ENCODE results near the gene LEMD1.

The LEMD1 gene

DNA sequence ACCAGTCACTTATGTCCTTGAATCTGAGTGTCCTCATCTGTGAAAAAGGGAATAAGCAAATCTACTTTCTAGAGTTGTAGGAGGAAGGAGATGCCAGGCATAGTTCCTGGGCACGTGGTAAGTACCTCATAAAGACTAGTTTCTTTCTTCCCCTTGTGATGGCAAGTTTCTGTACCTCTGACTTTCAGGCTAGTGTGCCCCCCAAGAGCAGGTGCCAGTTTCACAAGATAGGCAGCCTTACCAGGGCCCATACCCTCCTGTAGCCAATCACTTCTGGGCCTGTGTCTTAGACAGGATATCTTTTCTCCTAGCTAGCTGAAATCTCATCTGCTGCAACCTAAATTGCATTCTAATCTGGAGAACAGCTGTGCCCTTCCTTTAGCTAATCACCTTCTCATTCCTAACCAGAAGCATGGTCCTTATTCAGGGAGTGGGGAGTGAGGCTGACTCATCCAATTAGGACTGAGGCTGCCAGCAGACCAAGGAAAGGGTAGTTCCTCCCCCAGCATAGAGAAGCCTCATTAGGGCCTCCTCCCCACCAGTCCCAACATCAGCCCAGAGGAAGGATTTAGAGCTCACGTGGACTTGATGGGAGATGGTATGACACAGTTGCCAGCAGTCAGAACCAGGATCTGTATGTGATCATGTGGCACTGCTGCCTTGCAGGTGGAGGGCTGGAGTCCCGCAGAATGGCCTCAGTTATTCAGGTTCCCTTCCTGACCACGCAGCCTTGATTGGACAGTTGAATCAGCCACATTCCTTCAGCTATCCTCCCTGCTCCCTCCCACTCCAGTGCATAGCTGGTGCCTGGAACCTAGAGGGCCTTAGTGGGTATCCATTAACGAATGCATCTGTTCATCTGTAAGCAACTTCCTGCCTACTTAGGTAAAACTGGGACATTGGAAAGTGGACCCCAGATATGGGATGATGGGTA, 73.0 kb downstream of the LEMD1 start:
- Histone ChIP-seq H3K9me3 (ENCODE audit: control insufficient read depth in 2 of 2, low read length in 2 of 2) (no peaks in the 10 kb centered on the region), H3K9ac (ENCODE audit: low read depth in 1 of 2, low read length in 2 of 2) (peak overlapping the region in 1 of 2 donors; percentile 32), H3K27me3 (ENCODE audit: control insufficient read depth in 2 of 2, insufficient read depth in 2 of 2, low read length in 2 of 2) (peaks cover 18 to 19% of the 10 kb centered on the region in 2 donors), H3K36me3 (ENCODE audit: control insufficient read depth in 2 of 2, insufficient read depth in 2 of 2, low read length in 2 of 2) (no peaks in the 10 kb centered on the region), H3K4me1 (ENCODE audit: control insufficient read depth in 2 of 2, insufficient read depth in 2 of 2, low read length in 2 of 2) (peaks cover 8 to 10% of the 10 kb centered on the region in 2 donors), H3K27ac (ENCODE audit: low read depth in 2 of 2, low read length in 2 of 2) (peak overlapping the region in 1 of 2 donors; percentile 43), H3K4me3 (ENCODE audit: low read length in 2 of 2) (no peak overlapping the region)

DNA sequence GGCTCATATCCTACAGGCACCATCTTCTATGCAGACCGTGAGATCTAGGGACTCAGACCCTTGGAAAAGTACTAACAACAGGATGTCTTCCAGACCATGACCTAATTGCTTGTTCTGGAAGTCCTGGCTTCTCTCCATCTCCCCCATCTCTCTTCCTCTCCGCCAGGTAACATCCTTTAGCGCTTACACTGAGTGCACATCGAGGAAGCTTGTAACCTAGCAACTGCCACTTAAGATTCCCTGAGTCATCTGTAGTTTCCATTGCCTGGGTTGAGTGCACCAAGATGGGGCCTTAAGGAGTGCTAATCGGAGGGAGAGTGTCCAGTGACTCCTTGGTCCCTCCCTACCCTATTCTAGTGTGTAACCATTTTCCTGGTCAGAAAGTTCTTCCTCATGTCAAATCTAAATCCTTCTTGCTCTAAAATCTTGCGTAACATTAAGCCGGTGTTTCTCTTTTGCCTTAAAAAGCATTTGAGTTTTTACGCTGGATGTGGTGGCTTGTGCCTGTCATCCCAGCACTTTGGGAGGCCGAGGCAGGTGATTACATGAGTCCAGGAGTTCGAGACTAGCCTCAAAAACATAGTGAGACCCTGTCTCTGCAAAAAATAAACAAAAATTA, 74.8 kb downstream of the LEMD1 start:
- H3K9ac ChIP-seq (ENCODE audit: low read depth in 1 of 2, low read length in 2 of 2), result no peak overlapping the region
- H3K27me3 ChIP-seq (ENCODE audit: control insufficient read depth in 2 of 2, insufficient read depth in 2 of 2, low read length in 2 of 2), result peaks cover 18 to 26% of the 10 kb centered on the region in 2 donors
- no peak overlapping the region for H3K4me3 ChIP-seq (ENCODE audit: low read length in 2 of 2)
- no peak overlapping the region for H3K27ac ChIP-seq (ENCODE audit: low read depth in 2 of 2, low read length in 2 of 2)
- no peaks in the 10 kb centered on the region for H3K9me3 ChIP-seq (ENCODE audit: control insufficient read depth in 2 of 2, low read length in 2 of 2)
- H3K4me1 ChIP-seq (ENCODE audit: control insufficient read depth in 2 of 2, insufficient read depth in 2 of 2, low read length in 2 of 2), result peaks cover 7 to 11% of the 10 kb centered on the region in 2 donors
- H3K36me3 ChIP-seq (ENCODE audit: control insufficient read depth in 2 of 2, insufficient read depth in 2 of 2, low read length in 2 of 2), result no peaks in the 10 kb centered on the region

DNA sequence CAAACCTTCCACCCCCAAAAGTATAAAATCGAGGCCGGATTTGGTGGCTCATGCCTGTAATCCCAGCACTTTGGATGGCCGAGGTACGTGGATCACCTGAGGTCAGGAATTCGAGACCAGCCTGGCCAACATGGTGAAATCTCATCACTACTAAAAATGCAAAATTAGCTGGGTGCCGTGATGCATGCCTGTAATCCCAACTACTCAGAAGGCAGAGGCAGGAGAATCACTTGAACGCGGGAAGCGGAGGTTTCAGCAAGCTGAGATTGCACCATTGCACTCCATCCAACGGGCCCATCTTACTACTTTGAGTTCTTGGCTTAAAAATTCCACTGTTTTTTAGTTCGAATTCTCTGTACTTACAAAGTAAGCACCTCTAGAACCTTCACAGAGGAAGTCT, 76.1 kb downstream of the LEMD1 start:
- no peak overlapping the region for H3K27ac ChIP-seq (ENCODE audit: low read depth in 2 of 2, low read length in 2 of 2)
- H3K27me3 ChIP-seq (ENCODE audit: control insufficient read depth in 2 of 2, insufficient read depth in 2 of 2, low read length in 2 of 2), result peaks cover 18 to 26% of the 10 kb centered on the region in 2 donors
- no peak overlapping the region for H3K9ac ChIP-seq (ENCODE audit: low read depth in 1 of 2, low read length in 2 of 2)
- H3K4me3 ChIP-seq (ENCODE audit: low read length in 2 of 2), result no peak overlapping the region
- peaks cover 7 to 10% of the 10 kb centered on the region in 2 donors for H3K4me1 ChIP-seq (ENCODE audit: control insufficient read depth in 2 of 2, insufficient read depth in 2 of 2, low read length in 2 of 2)
- H3K9me3 ChIP-seq (ENCODE audit: control insufficient read depth in 2 of 2, low read length in 2 of 2), result no peaks in the 10 kb centered on the region
- no peaks in the 10 kb centered on the region for H3K36me3 ChIP-seq (ENCODE audit: control insufficient read depth in 2 of 2, insufficient read depth in 2 of 2, low read length in 2 of 2)

DNA sequence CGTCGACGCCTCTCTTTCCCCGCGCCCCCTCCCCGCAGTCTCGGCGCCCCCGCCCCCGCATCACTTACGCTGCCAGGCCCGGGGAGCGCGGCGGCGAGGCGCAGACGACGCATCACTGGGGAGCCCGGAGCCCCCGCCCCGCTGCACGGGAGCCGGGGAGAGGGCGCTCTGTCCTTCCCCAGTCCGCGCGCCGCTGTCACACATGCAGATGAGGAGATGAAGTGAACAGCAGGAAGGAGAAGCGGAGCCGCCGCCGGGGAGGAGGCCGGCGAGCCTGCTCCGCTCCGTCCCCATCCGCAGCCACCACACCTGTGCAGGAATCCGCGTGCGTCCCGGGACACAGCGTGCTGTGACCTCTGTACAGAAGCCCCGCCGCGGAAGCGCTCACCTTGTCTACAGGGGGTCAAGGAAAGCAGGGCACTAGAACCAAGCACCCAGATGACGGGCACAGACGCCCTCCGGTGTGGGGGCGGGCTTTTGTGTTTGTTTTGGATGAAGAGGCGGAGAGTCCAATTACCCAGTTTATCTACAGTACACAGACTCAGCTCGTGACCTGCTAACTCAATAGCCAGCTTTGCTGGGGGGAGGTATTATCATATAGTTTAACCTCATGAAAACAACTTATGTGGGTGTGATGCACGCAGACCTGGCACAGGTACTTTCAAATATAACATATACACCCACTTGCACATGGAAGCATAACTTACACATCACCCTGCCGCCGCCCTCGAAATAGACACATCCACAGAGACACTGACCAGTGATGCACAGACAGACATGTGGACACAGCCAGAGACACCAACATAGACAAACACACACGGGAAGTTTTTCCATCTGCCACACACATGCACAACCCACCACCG, 77.6 kb downstream of the LEMD1 start:
- no peak overlapping the region for H3K9ac ChIP-seq (ENCODE audit: low read depth in 1 of 2, low read length in 2 of 2)
- peaks cover 18 to 26% of the 10 kb centered on the region in 2 donors for H3K27me3 ChIP-seq (ENCODE audit: control insufficient read depth in 2 of 2, insufficient read depth in 2 of 2, low read length in 2 of 2)
- no peak overlapping the region for H3K27ac ChIP-seq (ENCODE audit: low read depth in 2 of 2, low read length in 2 of 2)

DNA sequence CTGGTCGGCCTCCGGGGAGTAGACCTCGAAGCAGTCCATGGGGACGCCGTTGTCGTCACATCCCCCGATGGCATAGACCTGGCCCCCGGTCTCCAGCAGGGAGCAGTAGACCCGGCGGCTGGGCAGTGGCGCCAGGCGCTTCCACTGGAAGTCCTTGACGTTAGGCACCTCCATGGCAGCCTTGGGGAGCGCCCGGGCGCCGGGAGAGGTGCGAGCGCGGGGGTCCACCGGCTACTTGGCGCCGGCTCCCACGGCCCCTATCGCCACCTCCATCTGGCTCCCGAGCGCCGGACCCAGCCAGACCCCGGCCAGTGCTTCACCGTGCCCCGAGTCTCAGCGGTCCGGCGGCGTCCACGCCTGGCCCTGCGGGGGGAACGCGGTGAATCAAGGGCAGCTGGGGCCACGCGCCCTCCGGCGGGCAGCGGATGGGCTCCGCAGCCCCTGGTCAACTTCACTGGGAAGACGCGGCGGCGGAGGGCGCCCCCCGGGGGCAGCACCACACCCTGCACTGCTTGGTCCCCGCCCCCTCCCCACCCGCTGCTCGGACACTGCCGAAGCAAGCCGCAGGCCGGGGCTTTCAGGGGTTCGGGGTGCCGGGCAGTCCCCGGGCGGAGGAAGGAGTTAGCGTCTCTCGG, 78.3 kb downstream of the LEMD1 start:
- H3K27me3 ChIP-seq (ENCODE audit: control insufficient read depth in 2 of 2, insufficient read depth in 2 of 2, low read length in 2 of 2), result peaks cover 20 to 26% of the 10 kb centered on the region in 2 donors
- peak overlapping the region in 1 of 2 donors; percentile 3 for H3K4me3 ChIP-seq (ENCODE audit: low read length in 2 of 2)
- no peak overlapping the region for H3K27ac ChIP-seq (ENCODE audit: low read depth in 2 of 2, low read length in 2 of 2)

More for the DNA sequence above, 77.6 kb downstream of the LEMD1 start:
- Histone ChIP-seq H3K36me3 (ENCODE audit: control insufficient read depth in 2 of 2, insufficient read depth in 2 of 2, low read length in 2 of 2) (no peaks in the 10 kb centered on the region), H3K4me3 (ENCODE audit: low read length in 2 of 2) (peak overlapping the region in 1 of 2 donors; percentile 37), H3K4me1 (ENCODE audit: control insufficient read depth in 2 of 2, insufficient read depth in 2 of 2, low read length in 2 of 2) (peaks cover 6 to 7% of the 10 kb centered on the region in 2 donors), H3K9me3 (ENCODE audit: control insufficient read depth in 2 of 2, low read length in 2 of 2) (no peaks in the 10 kb centered on the region)

DNA sequence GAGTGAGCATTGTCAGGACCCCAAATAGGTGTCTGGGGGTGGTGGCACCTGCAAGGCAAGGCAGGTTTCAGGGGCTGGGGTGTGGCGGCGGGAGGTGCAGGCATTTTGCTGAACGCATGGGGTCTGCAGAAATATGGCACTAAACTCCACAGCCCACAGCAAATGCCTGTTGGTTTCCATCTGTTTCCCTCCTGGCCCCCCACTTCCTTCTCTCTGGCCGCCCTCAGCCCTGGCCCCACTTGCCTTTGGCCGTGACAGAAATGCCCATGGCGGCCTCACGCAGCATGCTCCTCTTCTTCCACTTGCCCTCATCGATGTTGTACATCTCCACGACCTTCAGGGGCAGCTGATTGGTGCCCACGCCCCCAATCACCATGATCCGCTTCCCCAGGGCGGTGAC, 78.9 kb downstream of the LEMD1 start:
- Histone ChIP-seq H3K4me1 (ENCODE audit: control insufficient read depth in 2 of 2, insufficient read depth in 2 of 2, low read length in 2 of 2) (peaks cover 3 to 7% of the 10 kb centered on the region in 2 donors), H3K9ac (ENCODE audit: low read depth in 1 of 2, low read length in 2 of 2) (no peak overlapping the region), H3K36me3 (ENCODE audit: control insufficient read depth in 2 of 2, insufficient read depth in 2 of 2, low read length in 2 of 2) (no peaks in the 10 kb centered on the region), H3K27ac (ENCODE audit: low read depth in 2 of 2, low read length in 2 of 2) (no peak overlapping the region), H3K4me3 (ENCODE audit: low read length in 2 of 2) (no peak overlapping the region), H3K27me3 (ENCODE audit: control insufficient read depth in 2 of 2, insufficient read depth in 2 of 2, low read length in 2 of 2) (peaks cover 20 to 26% of the 10 kb centered on the region in 2 donors), H3K9me3 (ENCODE audit: control insufficient read depth in 2 of 2, low read length in 2 of 2) (no peaks in the 10 kb centered on the region)

More for the DNA sequence above, 78.3 kb downstream of the LEMD1 start:
- Histone ChIP-seq H3K9ac (ENCODE audit: low read depth in 1 of 2, low read length in 2 of 2) (no peak overlapping the region), H3K36me3 (ENCODE audit: control insufficient read depth in 2 of 2, insufficient read depth in 2 of 2, low read length in 2 of 2) (no peaks in the 10 kb centered on the region), H3K9me3 (ENCODE audit: control insufficient read depth in 2 of 2, low read length in 2 of 2) (no peaks in the 10 kb centered on the region), H3K4me1 (ENCODE audit: control insufficient read depth in 2 of 2, insufficient read depth in 2 of 2, low read length in 2 of 2) (peaks cover 3 to 7% of the 10 kb centered on the region in 2 donors)

DNA sequence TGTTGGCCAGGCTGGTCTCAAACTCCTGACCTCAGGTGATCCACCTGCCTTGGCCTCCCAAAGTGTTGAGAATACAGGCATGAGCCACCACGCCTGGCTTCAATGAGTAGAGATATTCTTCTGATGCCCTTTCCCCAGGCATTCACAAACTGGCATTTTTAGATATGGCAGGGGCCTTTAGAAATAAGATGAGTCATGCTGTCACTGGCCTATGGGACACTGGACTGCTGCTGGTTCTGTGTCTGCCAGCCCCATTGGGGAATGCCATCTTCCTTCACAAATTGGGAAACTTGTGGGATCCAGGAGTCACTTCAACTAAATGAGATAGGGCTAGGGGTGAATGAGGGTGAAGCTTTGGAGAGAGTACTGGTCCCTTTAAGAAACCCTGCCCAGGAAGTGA, 81.2 kb downstream of the LEMD1 start:
- H3K27me3 ChIP-seq (ENCODE audit: control insufficient read depth in 2 of 2, insufficient read depth in 2 of 2, low read length in 2 of 2), result peaks cover 13 to 19% of the 10 kb centered on the region in 2 donors
- no peak overlapping the region for H3K9ac ChIP-seq (ENCODE audit: low read depth in 1 of 2, low read length in 2 of 2)
- H3K4me3 ChIP-seq (ENCODE audit: low read length in 2 of 2), result no peak overlapping the region
- no peaks in the 10 kb centered on the region for H3K36me3 ChIP-seq (ENCODE audit: control insufficient read depth in 2 of 2, insufficient read depth in 2 of 2, low read length in 2 of 2)
- no peak overlapping the region for H3K27ac ChIP-seq (ENCODE audit: low read depth in 2 of 2, low read length in 2 of 2)
- H3K4me1 ChIP-seq (ENCODE audit: control insufficient read depth in 2 of 2, insufficient read depth in 2 of 2, low read length in 2 of 2), result peaks cover 3 to 7% of the 10 kb centered on the region in 2 donors
- no peaks in the 10 kb centered on the region for H3K9me3 ChIP-seq (ENCODE audit: control insufficient read depth in 2 of 2, low read length in 2 of 2)

DNA sequence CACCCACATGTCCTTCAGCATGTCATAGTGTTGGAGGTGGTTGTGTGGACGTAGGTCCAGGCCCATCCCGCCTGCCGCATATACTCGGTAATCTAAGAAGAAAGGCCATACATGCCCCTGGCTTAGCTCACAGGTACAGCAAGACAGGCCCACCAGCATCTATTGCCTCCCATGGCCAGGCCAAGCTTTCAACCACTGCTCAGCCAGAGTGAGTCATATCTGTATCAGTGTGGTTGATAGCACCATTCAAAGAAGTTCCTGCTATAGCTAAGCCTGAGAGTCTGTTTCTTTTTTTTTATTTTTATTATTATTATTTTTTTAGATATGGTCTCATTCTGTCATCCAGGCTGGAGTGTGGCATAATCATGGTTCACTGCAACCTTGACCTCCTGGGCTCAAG, 82.1 kb downstream of the LEMD1 start:
- Histone ChIP-seq H3K9me3 (ENCODE audit: control insufficient read depth in 2 of 2, low read length in 2 of 2) (no peaks in the 10 kb centered on the region), H3K36me3 (ENCODE audit: control insufficient read depth in 2 of 2, insufficient read depth in 2 of 2, low read length in 2 of 2) (no peaks in the 10 kb centered on the region), H3K4me1 (ENCODE audit: control insufficient read depth in 2 of 2, insufficient read depth in 2 of 2, low read length in 2 of 2) (peaks cover 3 to 7% of the 10 kb centered on the region in 2 donors), H3K9ac (ENCODE audit: low read depth in 1 of 2, low read length in 2 of 2) (no peak overlapping the region), H3K4me3 (ENCODE audit: low read length in 2 of 2) (no peak overlapping the region), H3K27me3 (ENCODE audit: control insufficient read depth in 2 of 2, insufficient read depth in 2 of 2, low read length in 2 of 2) (peaks cover 9 to 13% of the 10 kb centered on the region in 2 donors), H3K27ac (ENCODE audit: low read depth in 2 of 2, low read length in 2 of 2) (no peak overlapping the region)

DNA sequence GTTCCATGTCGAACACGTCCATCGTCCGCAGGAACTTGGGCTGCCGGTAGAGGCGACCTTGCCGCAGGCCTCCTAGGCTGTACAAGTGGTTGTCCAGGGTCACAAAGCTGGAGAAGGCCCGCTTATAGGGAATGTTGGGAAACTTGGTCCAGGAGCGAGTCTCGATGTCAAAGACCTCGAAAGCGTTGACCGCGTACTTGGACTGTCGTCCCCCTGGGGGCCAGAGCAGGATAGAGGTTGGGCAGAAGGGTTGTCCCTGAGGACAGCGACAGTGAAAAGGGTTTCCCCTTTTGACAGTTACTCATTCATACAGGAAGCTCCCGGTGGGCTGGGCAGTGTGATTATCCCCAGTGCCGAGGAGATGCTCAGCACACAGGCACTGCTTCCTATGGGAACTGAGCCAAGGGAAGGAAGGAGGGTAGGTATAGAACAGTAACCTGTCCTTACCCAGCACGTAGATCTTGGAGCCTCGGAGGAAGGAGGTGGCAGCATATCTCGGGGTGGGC, 82.6 kb downstream of the LEMD1 start:
- Histone ChIP-seq H3K9me3 (ENCODE audit: control insufficient read depth in 2 of 2, low read length in 2 of 2) (no peaks in the 10 kb centered on the region), H3K27ac (ENCODE audit: low read depth in 2 of 2, low read length in 2 of 2) (no peak overlapping the region), H3K4me1 (ENCODE audit: control insufficient read depth in 2 of 2, insufficient read depth in 2 of 2, low read length in 2 of 2) (peaks cover 2 to 3% of the 10 kb centered on the region in 2 donors), H3K27me3 (ENCODE audit: control insufficient read depth in 2 of 2, insufficient read depth in 2 of 2, low read length in 2 of 2) (peaks cover 5 to 8% of the 10 kb centered on the region in 2 donors), H3K36me3 (ENCODE audit: control insufficient read depth in 2 of 2, insufficient read depth in 2 of 2, low read length in 2 of 2) (no peaks in the 10 kb centered on the region), H3K9ac (ENCODE audit: low read depth in 1 of 2, low read length in 2 of 2) (no peak overlapping the region), H3K4me3 (ENCODE audit: low read length in 2 of 2) (no peak overlapping the region)
